HG03469 (cell line): Measurements from ENCODE around the gene SLC44A3.

Source experiments
- ATAC-seq: cut with Tn5 transposase; IDR thresholded peaks from one replicate; pipeline ENCODE4 v1.9.1; 2021; ENCODE audit warnings: mild to moderate bottlenecking, moderate library complexity, moderate number of reproducible peaks; ENCODE audit not compliant: unreplicated experiment

SLC44A3 gene

DNA sequence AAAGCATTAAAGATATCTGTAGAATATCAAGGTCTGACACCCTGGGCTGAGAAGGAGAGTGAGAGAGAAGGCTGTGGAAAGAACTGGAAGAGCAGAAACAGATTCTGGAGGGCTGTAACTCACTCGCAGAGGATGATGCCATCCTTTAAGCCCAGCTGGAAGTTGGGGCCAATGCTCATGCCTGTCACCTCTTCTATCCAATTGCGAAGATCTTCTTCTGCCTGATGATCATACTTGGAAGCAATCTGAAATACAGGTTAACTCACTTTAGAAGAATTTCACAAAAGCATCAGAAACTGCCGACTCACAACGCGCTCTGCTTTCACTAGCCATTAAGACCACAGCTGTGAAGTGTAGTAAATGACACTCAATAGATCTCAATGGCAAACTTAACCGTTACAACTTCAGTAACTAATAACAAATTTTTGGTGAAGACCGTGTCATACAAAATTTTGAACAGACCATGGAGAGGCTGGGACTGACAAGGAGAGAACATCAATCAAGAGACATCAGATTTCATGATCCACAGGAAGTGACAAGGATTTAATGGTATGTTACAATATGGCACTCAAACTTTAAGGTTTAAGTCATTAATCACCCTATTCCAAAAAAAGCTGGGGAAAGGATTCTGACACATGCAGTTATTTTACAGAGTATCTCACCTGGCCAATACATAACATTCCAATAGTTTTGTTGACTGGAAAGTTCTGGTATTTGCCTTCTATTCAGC, 83.3 kb downstream of the SLC44A3 start:
- no peak for ATAC-seq

DNA sequence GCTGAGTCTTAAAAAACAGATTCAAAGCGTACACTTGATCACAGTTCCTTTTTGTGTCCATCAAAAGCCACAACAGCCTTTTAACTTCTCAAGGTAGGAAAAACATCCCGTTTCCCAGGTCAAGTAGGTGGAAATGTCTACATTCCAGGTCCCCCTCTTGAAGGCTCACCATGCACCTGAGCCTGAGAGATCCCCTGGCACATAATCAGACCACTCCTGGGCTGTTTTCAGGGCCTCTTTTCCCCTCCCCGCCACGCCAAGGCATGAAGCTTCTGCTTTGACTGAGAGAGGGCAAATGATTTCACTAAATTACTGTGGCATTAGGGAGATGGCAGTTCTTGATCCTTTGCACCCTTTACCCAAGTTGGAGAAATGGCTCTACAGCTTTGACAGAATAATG, 85.0 kb downstream of the SLC44A3 start:
- no peak for ATAC-seq

DNA sequence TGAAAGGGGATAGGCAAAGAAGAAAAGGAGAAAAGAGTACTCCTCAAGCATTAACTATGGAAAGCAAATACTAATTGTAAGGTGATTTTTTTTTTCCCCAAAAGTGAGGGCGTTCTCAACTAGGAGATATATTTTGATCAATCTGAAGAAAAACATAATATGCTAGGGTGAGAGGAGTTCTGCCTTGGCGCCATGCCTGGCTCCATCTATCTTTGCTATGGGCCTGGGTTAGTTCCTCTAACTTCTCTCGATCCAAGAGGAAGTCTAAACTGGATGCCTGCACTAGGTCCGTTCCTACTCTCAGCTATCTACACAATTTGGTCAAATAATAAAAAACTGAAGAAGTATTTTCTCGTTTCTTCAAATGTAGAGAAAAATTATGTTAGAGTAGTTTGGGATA, 86.2 kb downstream of the SLC44A3 start:
- ATAC-seq, result no peak

DNA sequence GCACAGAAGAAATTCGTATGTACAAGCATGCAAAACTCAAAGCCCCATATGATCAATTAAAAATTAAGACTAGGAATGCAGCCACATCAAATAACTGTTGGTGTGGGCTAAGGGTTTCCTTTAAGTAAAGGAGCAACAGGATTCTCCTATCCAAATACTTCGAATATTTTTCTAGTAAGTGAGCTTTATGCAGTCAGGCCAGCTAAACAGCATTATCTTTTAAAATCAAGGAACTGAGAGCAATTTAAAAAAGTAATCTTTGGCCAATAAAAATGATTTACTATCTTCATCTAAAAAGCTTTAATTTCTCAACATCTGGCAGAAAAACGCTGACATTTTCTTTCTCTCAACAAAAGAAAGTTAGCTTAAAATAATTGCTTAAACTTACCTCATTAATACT, 87.0 kb downstream of the SLC44A3 start:
- no peak for ATAC-seq

DNA sequence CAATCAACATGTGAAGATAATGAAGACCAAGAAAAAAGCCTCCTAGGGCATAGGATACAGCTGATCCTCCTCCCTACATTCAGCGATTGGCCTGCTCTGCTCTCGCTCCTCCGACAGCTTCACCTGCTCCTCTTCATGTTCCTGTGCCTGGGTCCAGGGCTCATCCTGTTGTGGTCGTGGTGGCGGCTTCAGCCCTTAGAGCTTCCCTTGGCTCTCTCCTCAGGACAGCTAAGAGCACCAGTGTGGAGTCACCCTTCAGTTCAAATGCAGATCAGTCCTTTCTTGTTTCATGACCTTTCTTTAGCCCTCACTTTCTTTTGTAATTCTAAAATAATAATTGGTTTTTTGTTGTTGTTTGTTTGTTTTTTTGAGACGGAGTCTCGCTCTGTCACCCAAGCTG, 88.0 kb downstream of the SLC44A3 start:
- no peak for ATAC-seq

DNA sequence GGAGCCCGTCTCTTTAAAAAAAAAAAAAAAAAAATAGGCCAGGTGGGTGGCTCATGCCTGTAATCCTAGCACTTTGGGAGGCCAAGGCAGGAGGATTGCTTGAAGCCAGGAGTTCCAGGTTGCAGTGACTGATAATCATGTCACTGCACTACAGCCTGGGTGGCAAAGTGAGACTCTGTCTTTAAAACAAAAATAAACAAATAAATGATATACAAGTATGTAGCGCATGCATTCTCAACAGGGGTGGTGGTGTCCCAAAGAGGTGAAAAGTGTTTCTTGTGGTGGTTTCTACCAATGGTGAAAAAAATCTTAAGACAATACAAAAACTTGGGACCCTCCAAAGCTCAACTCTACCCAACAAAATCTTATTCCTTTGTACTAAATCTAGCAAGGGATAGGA, 88.8 kb downstream of the SLC44A3 start:
- no peak for ATAC-seq

DNA sequence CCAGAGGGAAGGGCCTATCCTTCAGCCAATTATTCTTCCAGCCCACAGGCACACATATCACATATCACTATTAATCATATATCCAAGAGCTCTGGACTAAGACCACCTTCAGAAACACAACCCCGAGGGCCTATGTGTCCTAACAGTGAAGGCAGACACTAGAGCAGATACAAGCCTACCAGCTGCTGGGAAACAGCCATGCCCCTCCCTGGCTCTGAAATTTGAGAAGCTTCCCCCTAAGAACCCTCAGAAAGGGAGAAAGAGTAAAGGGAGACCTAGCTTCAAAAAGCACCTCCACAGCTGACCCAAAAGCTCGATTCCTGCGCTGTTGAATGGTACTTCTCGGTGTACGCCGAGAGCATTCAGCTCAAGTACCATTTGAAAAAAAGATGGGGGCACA, 89.3 kb downstream of the SLC44A3 start:
- ATAC-seq, result no peak

DNA sequence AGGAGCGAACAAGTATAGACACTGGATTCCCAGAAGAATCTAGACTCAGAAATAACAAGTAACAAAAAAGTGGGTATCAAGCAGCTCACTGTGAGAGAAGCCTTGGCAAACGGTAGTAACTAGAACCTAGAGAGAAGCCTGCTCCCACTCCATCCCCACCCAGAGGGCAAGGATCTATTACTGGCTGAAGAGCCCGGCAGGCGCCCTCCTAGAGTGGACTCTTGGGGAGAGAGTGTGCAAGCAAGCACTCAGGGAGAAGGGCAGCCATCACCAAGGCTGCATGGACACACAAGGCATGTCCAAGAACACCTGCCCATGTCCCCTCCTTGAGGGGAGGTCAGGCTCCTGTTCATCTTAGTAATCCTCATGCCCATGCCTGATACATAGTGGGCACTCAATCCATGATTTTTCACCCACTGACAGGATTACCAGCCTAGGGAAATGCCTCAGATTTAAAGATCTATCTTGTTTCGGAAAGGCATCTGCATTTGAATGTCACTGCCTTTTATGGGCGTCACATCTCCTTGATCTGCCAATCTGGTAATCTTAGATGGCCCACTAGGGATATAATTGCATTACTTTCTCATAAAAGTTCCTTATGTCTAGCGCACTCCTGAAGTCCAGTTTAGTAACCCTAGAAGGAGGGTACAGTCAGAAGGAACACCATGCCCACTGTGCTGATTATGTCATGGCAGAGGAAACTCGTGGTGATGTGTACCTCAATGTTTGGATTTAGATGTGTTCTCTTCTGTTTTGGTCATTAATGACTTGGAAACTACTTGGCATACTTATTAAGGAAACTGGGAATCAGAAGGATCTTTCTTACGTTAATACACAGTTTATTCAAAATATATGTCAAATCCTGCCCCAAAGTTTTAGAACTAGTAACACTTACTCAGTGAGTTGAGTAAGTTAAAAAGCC, 92.4 kb downstream of the SLC44A3 start:
- no peak for ATAC-seq

DNA sequence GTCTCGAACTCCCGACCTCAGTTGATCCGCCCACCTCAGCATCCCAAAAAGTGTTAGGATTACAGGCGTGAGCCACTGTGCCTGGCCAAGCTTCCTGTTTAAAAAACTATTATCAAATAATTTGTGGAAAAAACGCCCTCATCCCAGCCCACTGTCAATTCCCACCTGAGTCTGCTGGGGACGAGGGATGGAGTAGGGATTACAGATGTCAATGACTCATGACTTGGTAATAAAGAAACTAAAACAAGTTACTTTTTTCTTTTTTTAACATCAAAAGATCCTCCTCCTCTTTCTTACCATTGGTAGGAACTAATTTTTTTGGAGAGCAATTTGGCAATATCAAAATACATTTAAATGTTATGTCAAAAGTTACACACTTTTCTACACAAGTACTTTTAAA, 97.1 kb downstream of the SLC44A3 start:
- ATAC-seq, result no peak

DNA sequence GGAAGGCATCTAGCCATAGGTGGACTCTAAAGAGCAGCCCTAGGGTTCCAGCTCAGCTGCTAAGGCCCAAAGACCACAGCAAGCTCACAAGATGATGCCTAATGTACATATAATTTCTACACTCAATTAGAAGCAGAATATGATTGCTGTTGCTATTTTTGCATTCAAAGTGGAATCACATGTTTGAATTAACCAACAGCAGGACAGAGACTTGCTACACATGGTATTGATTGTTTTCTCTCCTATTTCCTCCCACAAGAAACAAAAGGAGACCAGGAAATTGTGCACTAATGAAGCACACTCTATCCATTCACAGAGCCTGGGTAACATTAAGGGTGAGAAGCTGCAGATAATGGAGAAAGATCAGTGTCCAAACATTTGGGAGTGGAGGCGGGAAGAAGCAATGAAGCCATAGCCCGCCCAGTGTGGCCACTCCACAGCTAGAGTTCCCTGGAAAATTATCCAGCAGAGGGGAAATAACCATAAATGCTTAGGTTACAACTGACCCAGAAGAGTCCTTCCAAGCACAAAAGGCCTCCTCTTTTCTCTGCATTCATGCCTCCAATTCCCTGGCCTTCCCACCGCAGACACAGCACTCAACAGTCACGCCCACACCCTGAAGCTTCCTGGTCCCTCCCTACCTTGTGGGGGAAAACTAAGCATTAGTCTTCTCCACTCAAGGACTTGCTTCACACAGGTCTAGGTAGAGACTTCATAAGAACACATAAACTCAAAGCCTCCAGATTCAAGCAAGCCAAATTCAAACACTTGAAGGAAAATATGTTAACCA, 99.3 kb downstream of the SLC44A3 start:
- ATAC-seq, result no peak

DNA sequence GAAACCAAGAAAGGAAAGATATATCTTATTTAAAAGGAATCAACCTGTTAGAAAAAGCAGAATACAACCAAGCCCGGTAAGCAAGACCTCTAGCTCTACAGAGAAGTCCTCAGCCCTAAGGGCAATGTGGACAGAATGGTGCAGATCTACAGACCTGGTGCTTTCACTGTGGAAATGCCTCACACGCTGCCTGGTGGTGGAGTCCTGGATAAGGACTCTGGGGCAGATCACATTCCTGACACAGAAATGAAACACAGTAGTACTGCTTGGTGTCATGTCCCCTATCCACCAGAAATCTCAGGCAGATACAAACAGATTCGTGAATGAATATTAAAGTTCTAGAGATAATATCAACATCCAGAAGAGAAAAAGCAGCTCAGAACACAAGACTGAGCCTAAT, 99.9 kb downstream of the SLC44A3 start:
- no peak for ATAC-seq

DNA sequence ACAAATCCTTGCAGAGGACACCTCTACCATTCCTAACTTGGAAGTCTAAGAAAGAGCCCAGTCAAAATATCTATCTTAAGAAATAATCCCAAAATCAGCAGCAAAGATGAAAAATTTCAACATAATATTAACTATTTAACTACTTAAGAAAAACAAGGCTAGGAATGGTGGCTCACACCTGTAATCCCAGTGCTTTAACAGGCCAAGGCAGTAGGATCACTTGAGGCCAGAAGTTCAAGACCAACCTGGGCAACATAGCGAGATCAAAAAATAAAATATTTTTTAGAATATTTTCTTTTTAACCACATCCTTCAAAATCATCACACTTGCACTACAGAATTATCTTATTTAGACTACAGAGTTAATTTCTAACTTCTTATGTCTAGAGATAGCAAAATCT, 101.8 kb downstream of the SLC44A3 start:
- ATAC-seq, result no peak

DNA sequence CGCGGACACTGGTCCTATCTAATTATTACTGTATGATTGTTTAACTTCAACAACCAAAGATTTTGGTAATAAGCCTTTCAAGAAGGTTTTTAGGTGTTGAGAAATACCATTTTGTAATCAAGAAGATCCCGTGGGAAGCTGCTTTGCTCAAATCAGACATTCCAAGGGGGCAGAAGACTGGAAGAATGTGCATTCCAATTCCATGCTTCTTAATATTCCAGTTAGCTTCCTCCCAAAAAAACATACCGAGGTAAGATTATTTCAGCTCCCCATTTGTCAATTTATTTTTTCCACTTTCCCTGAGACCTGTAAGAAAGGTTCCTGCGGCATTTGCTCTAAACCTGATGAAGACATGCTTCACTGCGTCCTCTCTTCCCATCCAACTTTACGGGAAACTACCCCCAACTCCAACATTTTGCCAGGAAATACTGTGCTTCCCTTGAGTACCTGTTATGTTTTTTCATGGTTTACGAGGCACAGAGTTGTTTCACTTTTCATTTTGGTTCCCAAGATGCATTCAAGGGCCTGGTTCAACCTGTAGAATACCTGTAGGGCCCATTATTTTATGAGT, 102.7 kb downstream of the SLC44A3 start:
- ATAC-seq, result no peak

DNA sequence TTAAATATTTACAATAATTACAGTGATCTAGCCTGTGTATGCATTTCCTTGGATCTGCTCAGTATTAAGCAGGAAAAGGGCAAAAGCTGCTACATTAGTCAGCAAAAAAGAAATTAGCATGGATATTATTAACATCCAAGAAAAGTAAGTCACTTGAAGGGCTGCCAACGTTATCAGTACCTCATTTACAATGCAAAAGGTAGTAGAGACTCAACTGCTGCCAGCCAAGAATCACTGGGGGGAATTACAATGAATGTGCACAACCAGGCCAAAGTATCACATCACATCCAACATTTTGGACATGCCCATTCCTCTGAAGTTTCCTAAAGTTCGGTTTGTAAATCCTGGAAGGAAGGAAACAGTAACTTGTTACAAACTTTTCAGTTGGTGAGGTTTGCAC, 104.8 kb downstream of the SLC44A3 start:
- no peak for ATAC-seq

DNA sequence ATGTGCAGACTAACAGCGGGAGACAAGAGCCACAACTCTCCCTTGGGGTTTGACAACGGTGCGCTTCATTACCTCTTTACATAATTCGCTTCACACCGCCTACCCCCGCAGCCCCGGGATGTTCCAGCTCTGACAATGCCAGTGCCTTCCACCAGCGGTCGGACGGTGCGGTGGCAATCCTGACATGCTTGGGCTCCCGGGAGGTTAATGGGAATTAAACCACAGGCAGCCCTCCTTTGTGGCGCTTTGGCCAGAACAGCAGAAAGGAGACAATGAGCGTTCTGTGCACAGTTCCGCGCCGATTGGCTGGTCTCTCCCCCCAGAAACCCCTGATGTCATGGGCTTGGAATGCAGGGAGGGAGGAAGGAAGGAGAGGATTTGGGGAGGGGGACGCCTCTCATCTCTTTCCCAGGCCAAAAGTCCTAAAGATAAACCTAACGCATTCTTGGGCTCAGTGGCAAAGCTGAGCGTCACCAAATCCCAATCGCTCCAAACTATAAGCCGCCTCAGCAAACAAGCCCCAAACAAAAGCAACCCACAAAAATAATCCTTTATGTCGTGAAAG, 105.5 kb downstream of the SLC44A3 start:
- peak; percentile 35 for ATAC-seq

DNA sequence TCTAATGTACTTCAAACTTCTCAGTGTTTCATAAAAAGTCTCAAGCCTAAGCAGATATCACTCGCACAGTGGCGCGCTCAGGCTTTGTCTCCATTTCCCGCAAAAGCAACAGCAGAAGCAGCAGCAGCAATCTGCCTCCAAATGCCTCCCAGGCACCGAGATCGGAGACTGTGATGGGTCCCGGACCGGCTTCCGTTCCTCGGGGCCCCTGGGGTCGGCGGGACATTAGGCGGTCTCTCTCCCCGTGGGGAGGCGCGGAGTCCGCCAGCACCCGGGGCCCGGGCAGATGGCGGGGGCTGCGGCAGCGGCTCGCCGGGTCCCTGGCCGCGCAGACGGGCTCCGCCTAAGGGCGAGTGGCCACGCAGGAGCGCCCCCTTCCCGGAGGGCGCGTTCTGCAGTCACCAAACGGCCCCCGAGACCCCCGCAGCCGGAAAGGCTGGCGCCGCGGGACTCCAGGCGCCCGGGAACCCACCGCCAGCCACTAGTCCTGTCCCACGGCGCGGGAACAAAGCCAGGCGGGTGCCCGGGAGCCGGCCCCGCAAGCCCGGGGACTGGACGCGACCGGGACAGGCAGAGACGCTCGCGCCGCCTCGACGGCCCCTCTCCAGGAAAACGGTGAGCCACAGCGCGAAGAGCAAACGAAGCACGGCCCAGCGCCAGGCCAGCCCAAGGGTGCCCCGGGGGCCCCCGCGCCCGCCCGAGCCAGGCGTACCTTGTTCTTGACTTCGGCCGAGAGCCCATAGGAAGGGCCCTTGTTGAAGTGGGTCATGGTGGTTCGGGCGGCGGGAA, 106.2 kb downstream of the SLC44A3 start:
- no peak for ATAC-seq

DNA sequence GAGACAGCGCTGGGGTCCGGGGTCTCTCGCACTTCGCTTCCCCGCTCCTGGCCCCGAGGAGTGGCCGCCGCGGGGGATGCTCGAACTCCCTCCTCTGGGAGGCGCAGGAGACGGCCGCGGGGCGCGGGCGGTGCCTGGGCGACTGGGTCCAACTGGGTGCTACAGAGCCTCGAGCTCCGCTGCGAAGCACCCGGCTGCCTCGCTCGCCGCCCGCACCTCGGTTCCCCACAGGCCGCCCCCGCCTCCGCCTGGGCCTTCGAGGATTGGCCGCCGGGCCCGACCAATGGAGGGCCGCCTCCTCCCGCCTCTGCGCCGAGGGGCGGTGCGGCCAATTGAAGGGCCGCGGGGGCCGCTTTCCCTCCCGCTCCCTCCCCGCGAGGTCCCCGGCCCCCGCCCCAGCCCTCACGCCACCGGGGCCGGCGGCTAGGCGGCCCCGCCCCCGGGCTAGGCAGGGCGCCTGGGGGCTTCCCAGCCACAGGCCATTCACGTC, 106.8 kb downstream of the SLC44A3 start, which contains the start of gene CNN3:
Gene CNN3, minus strand, starts transcription at position 196 of the 490 bp plus-strand sequence. CDS start 216 bp downstream, outside the sequence.
- ATAC-seq, result peak; percentile 57

DNA sequence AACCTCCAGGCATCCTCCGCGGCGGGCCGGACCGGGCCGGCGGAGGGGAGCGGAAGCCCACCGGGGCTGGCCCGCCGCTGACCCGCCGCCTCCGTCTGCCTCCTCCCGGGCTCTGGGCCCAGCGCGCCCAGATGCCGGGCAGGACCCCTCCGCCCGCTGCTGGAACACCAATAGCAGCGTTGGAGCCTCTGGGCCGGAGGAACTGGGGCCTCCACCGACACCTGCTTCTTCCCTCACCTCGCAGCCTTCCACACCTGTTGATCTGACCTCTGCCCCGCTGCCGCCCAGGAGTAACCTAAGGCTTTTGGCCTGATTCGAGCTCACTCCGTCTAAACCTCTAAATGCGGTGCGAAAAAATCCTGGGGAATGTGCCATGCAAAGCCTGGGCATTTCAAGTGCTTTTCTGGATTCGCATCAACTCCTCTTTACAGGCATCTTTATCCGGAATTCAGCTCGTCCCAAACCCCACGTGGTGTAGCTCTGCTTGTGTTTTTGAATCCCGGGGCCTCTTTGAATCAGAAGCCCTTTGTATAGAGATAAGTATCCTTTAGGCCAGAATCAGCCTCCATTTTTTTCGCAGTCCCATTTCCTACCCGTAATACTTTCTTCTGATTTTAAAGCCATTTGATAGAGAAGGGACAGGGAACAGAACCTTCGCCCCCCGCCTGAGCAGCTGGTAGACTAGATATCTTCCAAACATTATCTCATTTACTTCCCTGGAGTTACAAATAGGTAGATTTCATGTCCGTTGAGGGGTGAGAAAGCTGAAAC, 107.4 kb downstream of the SLC44A3 start:
- ATAC-seq, result no peak
